Testis (tissue), 3 donors: ENCODE measurements around the gene TTC33. TPM values are rescaled to one million over a fixed set of nuclear protein-coding genes. Genes with fewer than 3 reads are reported as not detected.
"Not testable (repeated sequence)": the region's sequence is repeated elsewhere in the genome, so short reads cannot be mapped to it uniquely, and the experiment has no call there.

Experiments used
- DNase-seq: peaks from one replicate; pipeline ENCODE4 v3.0.0-alpha.2; 2019
- H3K27ac ChIP-seq, 2 donors: fragments of 200-600 bp; sonication (generic); one replicate each; pipeline ENCODE4 v1.5.1; 2019
- H3K27me3 ChIP-seq: fragments of 200-600 bp; sonication (generic); one replicate; pipeline ENCODE4 v1.5.1; 2019
- H3K36me3 ChIP-seq: fragments of 200-600 bp; sonication (generic); one replicate; pipeline ENCODE4 v1.5.1; 2017; ENCODE audit warnings: low read depth; ENCODE audit errors: missing control alignments
- H3K4me1 ChIP-seq: fragments of 200-600 bp; sonication (generic); one replicate; pipeline ENCODE4 v1.5.1; 2019
- H3K4me3 ChIP-seq, 2 donors: fragments of 200-600 bp; sonication (generic); one replicate each; pipeline ENCODE4 v1.5.1; 2017 to 2019
- H3K9me3 ChIP-seq: fragments of 200-600 bp; sonication (generic); one replicate; pipeline ENCODE4 v1.5.1; 2017
- CTCF ChIP-seq, 3 experiments: fragments of 450-650 bp in 2 of 3; fragments of 200-600 bp in 1 of 3; sonication (generic) in 1 of 3; IDR thresholded peaks; one replicate each; pipeline ENCODE4 v1.5.1; 2016 to 2019; ENCODE audit warnings: antibody characterized with exemption in 3 of 3, mild to moderate bottlenecking in 2 of 3, moderate library complexity in 1 of 3
- POLR2A ChIP-seq: fragments of 450-650 bp; IDR thresholded peaks from one replicate; pipeline ENCODE4 v1.6.1; 2017; ENCODE audit warnings: antibody characterized with exemption, mild to moderate bottlenecking, moderate library complexity
- WGBS, 2 donors: methylation state at CpG; one replicate each; pipeline ENCODE4 v1.1.5; 2018; 5-methylcytosine and 5-hydroxymethylcytosine counted together
- intact Hi-C: fragments of 100-400 bp; cut with DNase I; formaldehyde crosslinking; loops from one replicate; pipeline ENCODE4 v1.15.1; 2023; ENCODE audit warnings: low total_unique reads
- polyA plus RNA-seq: library from polyadenylated mRNA; stranded (reverse); fragments of 350-450 nt; fragmentation: Illumina TruSeq; extraction: RNeasy Lipid Tissue Mini Kit (QIAGEN cat#74804); gene quantifications from one replicate; pipeline ENCODE4 v1.2.3, GENCODE V29; 2014; ENCODE audit warnings: low read depth, low replicate concordance; ENCODE audit not compliant: insufficient read depth
- total RNA-seq, 2 donors: library from RNA; depleted of rRNA; stranded (reverse); fragments of >200 nt; gene quantifications; one replicate each; pipeline ENCODE4 v1.2.3, GENCODE V29; 2016

Gene TTC33
- total and polyA plus RNA-seq, 3 donors from 2014 or later, result 14.7 to 16.5 (median 15.2) TPM

DNA sequence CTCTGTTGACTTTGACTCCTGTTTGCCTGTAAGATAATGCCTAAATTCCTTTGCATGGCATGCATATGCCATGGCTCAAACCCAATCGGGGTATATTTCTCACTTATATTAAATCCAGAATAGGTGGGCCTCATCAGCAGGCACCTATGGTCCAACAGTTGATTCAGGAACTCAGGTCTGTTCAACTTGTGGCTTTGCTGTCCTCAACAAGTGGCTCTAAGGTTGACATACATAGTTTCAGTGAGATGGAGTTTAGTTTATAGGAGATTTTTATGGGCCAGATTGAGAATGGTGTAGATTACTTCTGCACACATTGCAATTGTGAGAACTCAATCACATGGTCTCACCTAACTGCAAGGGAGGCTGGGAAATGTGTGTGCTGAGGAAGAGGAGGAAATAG is 107.6 kb downstream of the TTC33 start:
- no peak for DNase-seq
- no peaks in the 10 kb centered on the region for H3K9me3 ChIP-seq
- no peaks in the 10 kb centered on the region for H3K36me3 ChIP-seq
- no peak for TF ChIP-seq CTCF (IDR thresholded peaks at IDR 0.05)
- TF ChIP-seq POLR2A, result no peak
- H3K4me1 ChIP-seq, result no peaks in the 10 kb centered on the region
- intact Hi-C loops, result no loop called here
- WGBS, 2 donors, result 83 to 93% methylated on average over 1 of the region's 1 CpG
- H3K27ac ChIP-seq, result no peak overlapping the region
- no peak overlapping the region for H3K4me3 ChIP-seq
- no peaks in the 10 kb centered on the region for H3K27me3 ChIP-seq

- Histone ChIP-seq H3K27ac (no peak overlapping the region), H3K4me1 (no peaks in the 10 kb centered on the region), H3K4me3 (no peak overlapping the region), H3K9me3 (no peaks in the 10 kb centered on the region), H3K27me3 (no peaks in the 10 kb centered on the region), H3K36me3 (no peaks in the 10 kb centered on the region)
- intact Hi-C loops, result no loop called here
- no peak for TF ChIP-seq POLR2A
- no peak for TF ChIP-seq CTCF (IDR thresholded peaks at IDR 0.05)
- no peak for DNase-seq
- 29 to 42% methylated on average over 3 of the region's 3 CpGs for WGBS, 2 donors
Observed at GRCh38 chr5:40646266-40646665, 109.5 kb downstream of the TTC33 start.

DNA sequence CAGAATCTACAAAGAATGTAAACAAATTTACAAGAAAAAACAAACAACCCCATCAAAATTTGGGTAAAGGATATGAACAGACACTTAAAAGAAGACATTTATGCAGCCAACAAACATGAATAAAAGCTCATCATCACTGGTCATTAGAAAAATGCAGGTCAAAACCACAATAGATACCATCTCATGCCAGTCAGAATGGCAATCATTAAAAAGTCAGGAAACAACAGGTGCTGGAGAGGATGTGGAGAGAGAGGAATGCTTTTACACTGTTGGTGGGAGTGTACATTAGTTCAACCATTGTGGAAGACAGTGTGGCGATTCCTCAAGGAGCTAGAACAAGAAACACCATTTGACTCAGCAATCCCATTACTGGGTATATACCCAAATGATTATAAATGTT is 116.2 kb downstream of the TTC33 start:
- WGBS, 2 donors, result 91 to 95% methylated on average over 1 of the region's 1 CpG

DNA sequence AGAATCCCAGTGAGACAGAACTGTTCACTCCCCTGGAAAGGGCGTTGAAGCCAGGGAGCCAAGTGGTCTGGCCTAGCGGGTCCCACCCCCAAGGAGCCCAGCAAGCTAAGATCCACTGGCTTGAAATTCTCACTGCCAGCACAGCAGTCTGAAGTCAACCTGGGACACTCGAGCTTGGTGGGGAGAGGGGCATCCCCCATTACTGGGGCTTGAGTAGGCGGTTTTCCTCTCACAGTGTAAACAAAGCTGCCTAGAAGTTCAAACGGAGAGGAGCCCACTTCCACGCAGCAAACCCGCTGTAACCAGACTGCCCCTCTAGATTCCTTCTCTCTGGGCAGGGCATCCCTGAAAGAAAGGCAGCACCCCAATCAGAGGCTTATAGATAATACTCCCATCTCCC is 121.2 kb downstream of the TTC33 start:
- Histone ChIP-seq H3K9me3 (no peaks in the 10 kb centered on the region), H3K36me3 (no peaks in the 10 kb centered on the region), H3K4me3 (no peak overlapping the region), H3K4me1 (no peaks in the 10 kb centered on the region), H3K27ac (no peak overlapping the region), H3K27me3 (no peaks in the 10 kb centered on the region)
- DNase-seq, result no peak
- TF ChIP-seq POLR2A (no peak), CTCF (IDR thresholded peaks at IDR 0.05) (no peak)
- 83 to 100% methylated on average over 2 to 7 of the region's 7 CpGs for WGBS, 2 donors
- intact Hi-C loops, result no loop called here

More for the DNA sequence above, 116.2 kb downstream of the TTC33 start:
- H3K27me3 ChIP-seq, H3K27ac ChIP-seq, DNase-seq, H3K36me3 ChIP-seq, H3K9me3 ChIP-seq, intact Hi-C loops, H3K4me3 ChIP-seq, H3K4me1 ChIP-seq: not testable (repeated sequence)

DNA sequence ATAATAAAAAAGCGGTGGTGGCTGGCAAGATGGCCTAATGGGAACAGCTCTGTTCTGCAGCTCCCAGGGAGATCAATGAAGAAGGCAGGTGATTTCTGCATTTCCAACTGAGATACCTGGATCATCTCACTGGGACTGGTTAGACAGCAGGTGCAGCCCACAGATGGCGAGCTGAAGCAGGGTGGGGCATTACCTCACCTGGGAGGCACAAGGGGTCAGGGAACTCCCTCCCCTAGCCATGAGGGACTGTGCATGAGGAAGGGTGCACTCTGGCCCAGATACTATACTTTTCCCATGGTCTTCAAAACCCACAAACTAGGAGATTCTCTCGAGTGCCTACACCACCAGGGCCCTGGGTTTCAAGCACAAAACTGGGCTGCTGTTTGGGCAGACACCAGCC is 121.6 kb downstream of the TTC33 start:
- Histone ChIP-seq H3K4me3 (no peak overlapping the region), H3K36me3 (no peaks in the 10 kb centered on the region), H3K27me3 (no peaks in the 10 kb centered on the region), H3K9me3 (no peaks in the 10 kb centered on the region), H3K4me1 (no peaks in the 10 kb centered on the region), H3K27ac (no peak overlapping the region)
- WGBS, 2 donors, result 65 to 87% methylated on average over 3 of the region's 3 CpGs
- DNase-seq, result no peak
- intact Hi-C loops, result no loop called here
- TF ChIP-seq POLR2A, result no peak
- TF ChIP-seq CTCF (IDR thresholded peaks at IDR 0.05), result no peak
